Tibial artery (tissue), 4 donors: ENCODE results near the gene ZBTB18.

Source experiments
- DNase-seq, 2 donors: peaks; one replicate each; pipeline ENCODE4 v3.0.0-alpha.2; 2019
- H3K27ac ChIP-seq, 2 donors: fragments of 200-600 bp; sonication (generic) in 1 of 2; 1 replicate in 1 of 2; 2 replicates in 1 of 2; pipeline ENCODE4 v1.5.1; 2018 to 2019; ENCODE audit warnings: mild to moderate bottlenecking in 1 of 2
- H3K27me3 ChIP-seq, 2 donors: fragments of 200-600 bp; sonication (generic) in 1 of 2; one replicate each; pipeline versions ENCODE4 v1.5.1 to v1.6.0; 2016 to 2019
- H3K36me3 ChIP-seq, 3 donors: fragments of 200-600 bp; sonication (generic) in 2 of 3; one replicate each; pipeline ENCODE4 v1.5.1; 2016 to 2019; ENCODE audit warnings: mild to moderate bottlenecking in 2 of 3
- H3K4me1 ChIP-seq, 4 donors: fragments of 200-600 bp; sonication (generic) in 2 of 4; 1 replicate in 3 of 4; 2 replicates in 1 of 4; pipeline ENCODE4 v1.5.1; 2016 to 2019
- H3K4me3 ChIP-seq, 2 donors: fragments of 200-600 bp; sonication (generic) in 1 of 2; 1 replicate in 1 of 2; 2 replicates in 1 of 2; pipeline ENCODE4 v1.5.1; 2018 to 2019; ENCODE audit warnings: mild to moderate bottlenecking in 2 of 2
- H3K9me3 ChIP-seq, 3 donors: fragments of 200-600 bp; sonication (generic) in 1 of 3; one replicate each; pipeline ENCODE4 v1.5.1; 2016 to 2019
- CTCF ChIP-seq, 2 experiments: fragments of 200-600 bp in 1 of 2; fragments of 450-650 bp in 1 of 2; IDR thresholded peaks; one replicate each; pipeline ENCODE4 v1.5.1; 2017 to 2019; ENCODE audit warnings: antibody characterized with exemption in 2 of 2, mild to moderate bottlenecking in 1 of 2, moderate library complexity in 1 of 2
- intact Hi-C: fragments of 100-400 bp; cut with DNase I; formaldehyde crosslinking; loops from one replicate; pipeline ENCODE4 v1.15.0; 2023; ENCODE audit warnings: low total_unique reads

Gene ZBTB18

GRCh38 chr1:244100704-244101453, 49.8 kb downstream of the ZBTB18 start:
- no peak overlapping the region for H3K27ac ChIP-seq
- H3K36me3 ChIP-seq: no peaks in the 10 kb centered on the region
- no peak for TF ChIP-seq CTCF (IDR thresholded peaks at IDR 0.05)
- peaks cover 0 to 14% of the 10 kb centered on the region in 2 donors for H3K27me3 ChIP-seq
- no peak for DNase-seq
- peaks cover 0 to 3% (median 0%) of the 10 kb centered on the region in 3 donors for H3K9me3 ChIP-seq
- intact Hi-C loops: no loop called here
- H3K4me1 ChIP-seq: no peaks in the 10 kb centered on the region
- H3K4me3 ChIP-seq: no peak overlapping the region

DNA sequence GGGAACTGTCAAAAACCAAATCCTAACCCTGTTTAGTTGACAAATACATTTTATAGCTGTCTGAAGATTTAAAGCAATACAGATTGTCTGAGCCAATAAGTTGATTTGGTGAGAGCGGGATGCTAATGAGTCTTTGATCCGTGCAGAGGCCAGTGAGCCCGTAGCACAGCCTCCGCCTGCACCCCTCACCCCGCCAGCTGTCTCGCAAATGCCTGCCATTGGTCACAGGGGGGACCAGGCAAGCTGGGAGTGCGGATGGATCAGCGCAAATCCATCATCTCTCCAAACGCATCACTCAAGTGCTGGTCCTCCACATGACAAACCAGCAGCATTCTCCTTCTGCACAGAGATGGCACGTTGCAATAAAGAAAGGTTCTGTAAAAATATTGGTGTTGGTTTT, 51.0 kb downstream of the ZBTB18 start:
- peaks cover 0 to 17% of the 10 kb centered on the region in 2 donors for H3K27me3 ChIP-seq
- H3K36me3 ChIP-seq: no peaks in the 10 kb centered on the region
- H3K4me1 ChIP-seq: no peaks in the 10 kb centered on the region
- no peak overlapping the region for H3K27ac ChIP-seq
- H3K4me3 ChIP-seq: no peak overlapping the region
- H3K9me3 ChIP-seq: peaks cover 0 to 3% (median 0%) of the 10 kb centered on the region in 3 donors
- DNase-seq: no peak
- intact Hi-C loops: no loop called here
- TF ChIP-seq CTCF (IDR thresholded peaks at IDR 0.05): no peak

- DNase-seq: no peak
- Histone ChIP-seq H3K27ac (no peak overlapping the region), H3K4me1 (no peaks in the 10 kb centered on the region), H3K36me3 (no peaks in the 10 kb centered on the region), H3K4me3 (no peak overlapping the region), H3K9me3 (peaks cover 0 to 3% (median 0%) of the 10 kb centered on the region in 3 donors), H3K27me3 (peaks cover 0 to 18% of the 10 kb centered on the region in 2 donors)
- intact Hi-C loops: no loop called here
- no peak for TF ChIP-seq CTCF (IDR thresholded peaks at IDR 0.05)
Observed at GRCh38 chr1:244102468-244102867, 51.4 kb downstream of the ZBTB18 start.

DNA sequence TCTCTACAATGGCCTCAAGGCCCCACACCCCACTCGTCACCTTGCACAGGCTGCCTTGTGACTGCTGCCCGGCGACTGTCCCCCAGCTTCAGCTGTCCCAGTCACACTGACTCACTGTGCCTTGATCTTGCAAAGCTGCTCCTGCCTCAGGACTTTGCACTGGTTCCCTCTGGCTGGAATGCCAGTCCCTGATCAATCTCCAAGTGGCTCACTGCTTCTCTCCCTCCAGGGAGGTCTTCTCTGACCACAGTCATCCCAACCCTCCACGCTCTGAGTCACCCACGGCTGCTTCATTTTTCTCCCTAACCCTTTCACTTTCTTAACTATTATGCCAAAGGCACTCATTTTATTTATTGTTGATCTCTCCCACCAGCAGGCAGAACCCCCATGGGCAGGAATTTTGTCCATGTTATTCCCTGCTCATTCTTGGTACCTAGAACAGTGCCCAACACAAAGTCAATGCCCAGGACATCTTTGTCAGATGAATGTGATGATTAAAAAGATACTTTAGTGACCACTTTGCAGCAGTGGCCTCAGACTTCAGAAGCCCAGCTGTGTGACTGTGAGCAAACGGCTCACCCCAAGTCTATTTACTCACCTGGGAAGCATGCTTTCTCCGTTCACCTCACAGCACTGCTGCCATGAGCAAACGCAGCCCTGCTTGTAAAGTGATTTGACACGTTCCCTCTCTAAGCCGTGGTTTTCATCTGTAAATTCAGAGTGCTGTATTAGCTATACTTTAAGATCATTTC, 53.4 kb downstream of the ZBTB18 start:
- peaks cover 0 to 3% (median 0%) of the 10 kb centered on the region in 3 donors for H3K9me3 ChIP-seq
- DNase-seq: no peak
- no peaks in the 10 kb centered on the region for H3K4me1 ChIP-seq
- intact Hi-C loops: no loop called here
- H3K36me3 ChIP-seq: no peaks in the 10 kb centered on the region
- no peak overlapping the region for H3K4me3 ChIP-seq
- peaks cover 0 to 14% of the 10 kb centered on the region in 2 donors for H3K27me3 ChIP-seq
- H3K27ac ChIP-seq: no peak overlapping the region
- TF ChIP-seq CTCF (IDR thresholded peaks at IDR 0.05): no peak

DNA sequence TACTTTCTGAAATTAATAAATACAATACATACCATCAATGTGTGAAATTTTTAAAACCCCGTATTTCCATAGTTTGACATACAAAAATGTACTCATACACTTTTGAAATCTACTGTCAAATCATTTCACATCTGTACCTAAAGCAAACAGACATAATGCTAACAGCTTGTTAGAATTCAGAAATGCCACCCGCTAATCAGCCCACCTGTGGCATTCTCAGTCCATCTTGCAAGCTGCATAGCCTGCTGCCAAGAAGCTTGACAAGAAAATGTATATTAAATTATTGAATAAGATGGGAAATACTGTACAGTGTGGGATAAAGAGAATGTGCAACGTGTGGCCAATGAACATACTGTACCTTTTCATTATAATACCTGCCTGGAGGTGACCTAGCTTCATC, 55.1 kb downstream of the ZBTB18 start:
- no peaks in the 10 kb centered on the region for H3K4me1 ChIP-seq
- H3K36me3 ChIP-seq: no peaks in the 10 kb centered on the region
- no peak overlapping the region for H3K4me3 ChIP-seq
- H3K27me3 ChIP-seq: peaks cover 0 to 11% of the 10 kb centered on the region in 2 donors
- no peaks in the 10 kb centered on the region for H3K9me3 ChIP-seq
- H3K27ac ChIP-seq: no peak overlapping the region
- intact Hi-C loops: no loop called here
- TF ChIP-seq CTCF (IDR thresholded peaks at IDR 0.05): no peak
- no peak for DNase-seq
